IMR-90 (cell line): ENCODE data around the gene ARHGEF16.

Experiments used
- BHLHE40 ChIP-seq: fragments of 150-350 bp; IDR thresholded peaks from 2 replicates; pipeline ENCODE4 v1.6.1; 2016; ENCODE audit warnings: mild to moderate bottlenecking, low read depth, low read length
- CEBPB ChIP-seq: IDR thresholded peaks from 2 replicates; pipeline ENCODE4 v1.6.1; 2012; ENCODE audit warnings: low read depth, low read length, improper control_type of control experiment
- MAZ ChIP-seq: IDR thresholded peaks from 2 replicates; pipeline ENCODE4 v1.6.1; 2012; ENCODE audit warnings: low read depth, mild to moderate bottlenecking, low read length, improper control_type of control experiment, moderate library complexity, borderline replicate concordance
- MXI1 ChIP-seq: IDR thresholded peaks from 2 replicates; pipeline ENCODE4 v1.6.1; 2012; ENCODE audit warnings: low read depth, mild to moderate bottlenecking, low read length, moderate library complexity, borderline replicate concordance
- POLR2A ChIP-seq: IDR thresholded peaks from 2 replicates; pipeline ENCODE4 v1.6.1; 2012; ENCODE audit warnings: mild to moderate bottlenecking, low read depth, low read length
- RAD21 ChIP-seq: IDR thresholded peaks from 2 replicates; pipeline ENCODE4 v1.6.1; 2012; ENCODE audit warnings: low read length, improper control_type of control experiment
- SMC3 ChIP-seq: fragments of 150-350 bp; IDR thresholded peaks from 2 replicates; pipeline ENCODE4 v1.6.1; 2016; ENCODE audit warnings: low read depth, mild to moderate bottlenecking, antibody characterized with exemption, low read length, moderate library complexity
- TF ChIP-seq, protein P1 (sequence below): conservative IDR thresholded peaks from 2 replicates; pipeline ENCODE4 v1.5.1; 2012; ENCODE audit warnings: mild to moderate bottlenecking, low read depth, low read length, improper control_type of control experiment

DNA sequence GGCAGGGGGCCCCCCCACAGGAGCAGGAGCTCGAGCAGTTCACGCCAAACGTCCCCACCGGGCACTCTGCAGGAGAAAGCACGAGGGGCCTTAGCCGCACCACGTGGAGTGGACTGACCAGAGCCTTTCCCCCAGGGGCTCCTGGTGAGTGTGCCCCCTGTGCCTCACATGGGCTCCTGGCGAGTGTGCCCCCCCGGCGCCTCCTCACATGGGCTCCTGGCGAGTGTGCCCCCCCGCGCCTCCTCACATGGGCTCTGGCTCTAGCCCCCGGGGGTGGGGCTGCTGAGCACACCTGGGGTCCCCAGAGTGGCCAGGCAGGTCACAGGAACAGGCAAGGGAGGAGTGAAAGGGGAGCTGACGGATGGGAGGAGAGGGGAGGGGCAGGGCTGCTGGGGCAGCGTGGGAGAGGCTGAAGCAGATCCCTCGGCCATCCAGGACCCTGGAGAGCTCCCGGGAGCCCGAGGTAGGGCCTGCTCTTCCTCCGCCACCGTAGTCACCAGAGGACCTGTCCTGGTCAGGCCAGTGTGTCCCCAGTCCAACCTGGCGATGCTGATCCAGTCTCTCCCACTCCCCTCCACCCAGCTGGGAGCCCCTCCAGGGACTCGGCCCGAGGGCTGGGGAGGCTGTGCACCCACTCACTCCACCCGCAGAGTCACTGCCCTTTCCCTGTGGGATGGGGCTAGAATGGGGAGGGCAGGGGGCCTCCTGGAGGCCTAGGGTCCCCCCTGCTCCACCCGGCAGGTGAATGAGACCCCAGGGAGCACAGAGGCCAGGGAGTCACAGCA, 47.6 kb downstream of the ARHGEF16 start:
- TF ChIP-seq BHLHE40 (no peak), SMC3 (no peak), CEBPB (no peak), RAD21 (no peak), POLR2A (no peak), MAZ (peak; percentile 64; the same call in 1 of the 2 replicates), MXI1 (0 out of 2 replicates have a peak, but pooled peaks have one; percentile 65)
- TF ChIP-seq, protein P1, sequence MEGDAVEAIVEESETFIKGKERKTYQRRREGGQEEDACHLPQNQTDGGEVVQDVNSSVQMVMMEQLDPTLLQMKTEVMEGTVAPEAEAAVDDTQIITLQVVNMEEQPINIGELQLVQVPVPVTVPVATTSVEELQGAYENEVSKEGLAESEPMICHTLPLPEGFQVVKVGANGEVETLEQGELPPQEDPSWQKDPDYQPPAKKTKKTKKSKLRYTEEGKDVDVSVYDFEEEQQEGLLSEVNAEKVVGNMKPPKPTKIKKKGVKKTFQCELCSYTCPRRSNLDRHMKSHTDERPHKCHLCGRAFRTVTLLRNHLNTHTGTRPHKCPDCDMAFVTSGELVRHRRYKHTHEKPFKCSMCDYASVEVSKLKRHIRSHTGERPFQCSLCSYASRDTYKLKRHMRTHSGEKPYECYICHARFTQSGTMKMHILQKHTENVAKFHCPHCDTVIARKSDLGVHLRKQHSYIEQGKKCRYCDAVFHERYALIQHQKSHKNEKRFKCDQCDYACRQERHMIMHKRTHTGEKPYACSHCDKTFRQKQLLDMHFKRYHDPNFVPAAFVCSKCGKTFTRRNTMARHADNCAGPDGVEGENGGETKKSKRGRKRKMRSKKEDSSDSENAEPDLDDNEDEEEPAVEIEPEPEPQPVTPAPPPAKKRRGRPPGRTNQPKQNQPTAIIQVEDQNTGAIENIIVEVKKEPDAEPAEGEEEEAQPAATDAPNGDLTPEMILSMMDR, result no peak
